GM18951 (cell line): ENCODE results near the gene CES4A.
"Not testable (repeated sequence)": the region's sequence is repeated elsewhere in the genome, so short reads cannot be mapped to it uniquely, and the experiment has no call there.

ENCODE experiments used
- POLR2A ChIP-seq: IDR thresholded peaks from 4 replicates; pipeline ENCODE4 v1.6.1; 2011; ENCODE audit warnings: mild to moderate bottlenecking; ENCODE audit not compliant: insufficient read length, insufficient read depth; ENCODE audit errors: extremely low read depth
- in situ Hi-C: fragments of 300-500 bp; cut with MboI; formaldehyde crosslinking; loops from one replicate; pipeline ENCODE4 v1.12.0; 2022; ENCODE audit warnings: low sequenced_read_pairs, mixed read lengths, inconsistent platforms; ENCODE audit not compliant: unreplicated experiment

The CES4A gene

GRCh38 chr16:67039260-67040020 lies 51.1 kb downstream of the CES4A start:
- TF ChIP-seq POLR2A: no peak
- in situ Hi-C loops: no loop called here

DNA sequence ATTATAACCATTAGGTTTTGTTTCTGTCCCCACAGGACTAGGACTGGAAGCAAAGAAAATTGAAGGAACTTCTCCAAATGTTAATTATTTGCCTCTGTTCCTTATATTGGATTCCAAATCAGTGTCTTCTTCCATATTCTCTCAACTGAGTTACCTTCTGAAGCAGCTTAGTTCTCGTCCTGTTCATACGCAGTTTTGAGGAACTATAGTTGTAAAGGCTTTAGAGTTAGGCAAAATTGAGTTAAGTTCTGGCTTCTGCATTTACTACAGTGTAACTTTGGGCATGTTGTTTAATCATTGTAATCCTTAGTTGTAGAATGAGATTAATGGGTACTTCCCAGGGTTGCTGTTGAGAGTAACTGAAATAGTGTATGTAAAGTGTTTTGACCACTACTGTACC lies 51.8 kb downstream of the CES4A start:
- TF ChIP-seq POLR2A: no peak

DNA sequence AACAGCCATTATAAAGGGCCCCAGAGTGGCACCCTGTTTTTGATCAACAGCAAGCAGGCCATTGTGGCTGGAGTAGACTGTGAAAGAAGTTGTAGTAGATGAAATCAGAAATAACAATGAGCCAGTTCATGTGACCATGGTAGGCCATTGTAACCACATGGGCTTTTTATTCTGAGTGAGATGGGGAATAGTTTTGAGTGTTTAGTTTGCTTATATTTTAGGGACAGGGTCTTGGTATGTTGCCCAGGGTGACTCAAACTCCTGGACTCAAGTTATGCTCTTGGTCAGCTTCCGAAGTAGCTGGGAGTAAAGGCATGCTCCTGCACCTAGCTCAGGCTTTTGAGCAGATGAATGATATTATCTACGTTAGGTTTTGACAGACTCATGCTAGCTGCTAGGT lies 52.5 kb downstream of the CES4A start:
- in situ Hi-C loops: no loop called here
- no peak for TF ChIP-seq POLR2A

More for the DNA sequence above, 51.8 kb downstream of the CES4A start:
- in situ Hi-C loops: no loop called here

GRCh38 chr16:67041520-67041919 lies 53.1 kb downstream of the CES4A start:
- in situ Hi-C loops: not testable (repeated sequence)

- in situ Hi-C loops: no loop called here
- TF ChIP-seq POLR2A: no peak
These were observed 55.0 kb downstream of the CES4A start for GRCh38 chr16:67043420-67043819.

- TF ChIP-seq POLR2A: no peak
- in situ Hi-C loops: no loop called here
These were observed 62.4 kb downstream of the CES4A start for GRCh38 chr16:67050796-67051195.

DNA sequence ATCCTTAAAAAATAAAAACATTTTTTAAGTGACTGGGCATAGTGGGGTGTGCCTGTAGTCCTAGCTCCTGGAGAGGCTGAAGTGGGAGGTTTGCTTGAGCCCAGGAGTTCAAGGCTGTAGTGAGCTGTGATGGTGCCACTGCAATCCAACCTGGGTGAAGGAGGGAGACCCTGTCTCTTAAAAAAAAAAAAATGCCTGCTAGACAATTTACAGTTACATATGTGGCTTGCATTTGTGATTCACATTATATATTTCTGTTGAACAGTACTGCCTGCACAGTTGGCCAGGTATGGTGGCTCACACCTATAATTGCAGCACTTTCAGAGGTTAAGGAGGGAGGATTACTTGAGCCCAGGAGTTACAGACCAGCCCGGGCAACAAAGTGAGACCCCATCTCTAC lies 64.0 kb downstream of the CES4A start:
- TF ChIP-seq POLR2A: no peak
- in situ Hi-C loops: no loop called here

- no peak for TF ChIP-seq POLR2A
These were observed 65.5 kb downstream of the CES4A start for GRCh38 chr16:67053767-67054334.

DNA sequence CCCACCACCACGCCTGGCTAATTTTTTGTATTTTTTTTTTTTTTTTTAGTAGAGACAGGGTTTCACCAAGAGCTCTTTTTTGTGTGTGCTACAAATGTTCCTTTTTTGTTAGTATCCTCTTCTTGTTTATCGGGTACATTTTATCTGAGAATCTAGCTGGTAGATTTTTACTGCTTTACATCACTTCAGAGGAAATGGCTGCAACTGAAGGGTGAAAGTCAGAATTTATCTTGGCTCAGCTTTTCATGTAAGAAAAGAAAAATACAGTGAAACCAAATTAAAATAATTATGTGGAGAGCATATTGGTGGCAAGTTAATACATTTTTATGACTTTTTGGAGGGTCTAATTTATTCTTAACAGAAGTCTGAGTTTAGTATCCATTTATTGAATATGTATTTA lies 66.5 kb downstream of the CES4A start:
- in situ Hi-C loops: no loop called here
- no peak for TF ChIP-seq POLR2A

More at GRCh38 chr16:67053767-67054334, 65.5 kb downstream of the CES4A start:
- in situ Hi-C loops: no loop called here

- in situ Hi-C loops: no loop called here
- TF ChIP-seq POLR2A: no peak
These were observed 67.5 kb downstream of the CES4A start for GRCh38 chr16:67055712-67056487.
